Measurements from ENCODE around the gene MICU1. TPM values are rescaled to one million over a fixed set of nuclear protein-coding genes. Genes with fewer than 3 reads are reported as not detected.
"Not testable (repeated sequence)": the region's sequence is repeated elsewhere in the genome, so short reads cannot be mapped to it uniquely, and the experiment has no call there.

MICU1 gene
- total and polyA plus RNA-seq, 3 donors from 2014 or later, result 34.7 to 42.7 (median 38.9) TPM

DNA sequence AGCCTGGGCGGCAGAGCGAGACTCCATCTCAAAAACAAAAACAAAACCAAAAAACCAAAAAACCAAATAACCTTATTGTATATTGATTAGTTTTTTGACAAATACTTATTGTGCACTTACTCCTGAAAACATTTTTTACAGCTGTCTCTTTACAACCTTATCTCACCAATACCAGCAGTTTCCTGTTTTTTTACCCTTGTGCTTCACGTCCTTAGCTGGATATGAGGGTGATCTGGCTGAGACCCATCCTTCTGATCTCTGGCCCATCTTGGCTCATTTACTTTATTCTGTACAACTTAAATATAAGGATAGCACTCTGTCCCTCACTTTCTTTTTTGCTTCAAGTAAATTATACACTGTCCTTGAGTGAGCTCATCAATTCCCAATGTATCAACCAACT, 166.6 kb downstream of the MICU1 start:
- intact Hi-C loops (cut with DNase I; ENCODE audit: low total_unique reads), result no loop called here
- Histone ChIP-seq H3K27me3 (no peaks in the 10 kb centered on the region), H3K4me1 (no peaks in the 10 kb centered on the region), H3K27ac (no peak overlapping the region), H3K9me3 (no peaks in the 10 kb centered on the region), H3K4me3 (no peak overlapping the region), H3K36me3 (ENCODE audit: low read depth, missing control alignments) (no peaks in the 10 kb centered on the region)
- TF ChIP-seq, protein P1, sequence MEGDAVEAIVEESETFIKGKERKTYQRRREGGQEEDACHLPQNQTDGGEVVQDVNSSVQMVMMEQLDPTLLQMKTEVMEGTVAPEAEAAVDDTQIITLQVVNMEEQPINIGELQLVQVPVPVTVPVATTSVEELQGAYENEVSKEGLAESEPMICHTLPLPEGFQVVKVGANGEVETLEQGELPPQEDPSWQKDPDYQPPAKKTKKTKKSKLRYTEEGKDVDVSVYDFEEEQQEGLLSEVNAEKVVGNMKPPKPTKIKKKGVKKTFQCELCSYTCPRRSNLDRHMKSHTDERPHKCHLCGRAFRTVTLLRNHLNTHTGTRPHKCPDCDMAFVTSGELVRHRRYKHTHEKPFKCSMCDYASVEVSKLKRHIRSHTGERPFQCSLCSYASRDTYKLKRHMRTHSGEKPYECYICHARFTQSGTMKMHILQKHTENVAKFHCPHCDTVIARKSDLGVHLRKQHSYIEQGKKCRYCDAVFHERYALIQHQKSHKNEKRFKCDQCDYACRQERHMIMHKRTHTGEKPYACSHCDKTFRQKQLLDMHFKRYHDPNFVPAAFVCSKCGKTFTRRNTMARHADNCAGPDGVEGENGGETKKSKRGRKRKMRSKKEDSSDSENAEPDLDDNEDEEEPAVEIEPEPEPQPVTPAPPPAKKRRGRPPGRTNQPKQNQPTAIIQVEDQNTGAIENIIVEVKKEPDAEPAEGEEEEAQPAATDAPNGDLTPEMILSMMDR (IDR thresholded peaks at IDR 0.05), result no peak
- TF ChIP-seq POLR2A (IDR thresholded peaks at IDR 0.05), result no peak
- 77 to 86% methylated on average over 3 of the region's 3 CpGs for WGBS, 2 donors
- no peak for DNase-seq

GRCh38 chr10:72455889-72456595, 169.8 kb downstream of the MICU1 start:
- DNase-seq, result no peak

DNA sequence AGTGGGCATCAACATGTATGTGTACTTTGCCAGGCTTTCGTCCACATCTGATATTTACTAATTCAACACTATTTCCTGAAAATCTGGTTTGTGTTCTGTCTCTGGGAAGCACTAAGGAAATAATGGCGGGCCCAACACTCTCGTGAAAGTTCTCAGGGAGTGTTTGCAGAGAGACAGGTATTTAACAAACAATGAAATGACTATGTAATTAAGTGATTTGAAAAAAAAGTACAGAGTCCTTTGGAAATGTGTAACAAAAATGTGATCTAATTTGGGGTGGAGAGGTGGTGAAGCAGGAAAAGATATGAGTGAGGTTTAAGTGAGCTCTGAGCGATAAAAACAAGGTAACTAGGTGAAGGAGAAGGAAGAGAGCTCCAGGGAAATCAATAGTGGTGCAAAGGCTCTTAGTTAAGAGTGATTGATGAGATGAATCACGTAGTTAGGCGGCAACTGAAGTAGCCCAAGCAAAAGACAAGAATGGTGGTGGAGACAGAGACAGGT, 175.9 kb downstream of the MICU1 start:
- no peaks in the 10 kb centered on the region for H3K27me3 ChIP-seq
- no peak for DNase-seq
- H3K9me3 ChIP-seq, result no peaks in the 10 kb centered on the region
- no peaks in the 10 kb centered on the region for H3K4me1 ChIP-seq
- intact Hi-C loops (cut with DNase I; ENCODE audit: low total_unique reads), result no loop called here
- 85 to 94% methylated on average over 6 of the region's 6 CpGs for WGBS, 2 donors
- no peak overlapping the region for H3K27ac ChIP-seq
- H3K36me3 ChIP-seq (ENCODE audit: low read depth, missing control alignments), result no peaks in the 10 kb centered on the region
- H3K4me3 ChIP-seq, result no peak overlapping the region
- TF ChIP-seq, protein P1 (IDR thresholded peaks at IDR 0.05), result no peak
- TF ChIP-seq POLR2A (IDR thresholded peaks at IDR 0.05), result no peak

More at GRCh38 chr10:72455889-72456595, 169.8 kb downstream of the MICU1 start:
- TF ChIP-seq, protein P1 (IDR thresholded peaks at IDR 0.05), result no peak
- TF ChIP-seq POLR2A (IDR thresholded peaks at IDR 0.05), result no peak
- Histone ChIP-seq H3K9me3 (no peaks in the 10 kb centered on the region), H3K4me1 (no peaks in the 10 kb centered on the region), H3K4me3 (no peak overlapping the region), H3K27ac (no peak overlapping the region), H3K27me3 (no peaks in the 10 kb centered on the region), H3K36me3 (ENCODE audit: low read depth, missing control alignments) (no peaks in the 10 kb centered on the region)
- WGBS, 2 donors, result 47 to 59% methylated on average over 3 of the region's 3 CpGs
- intact Hi-C loops (cut with DNase I; ENCODE audit: low total_unique reads), result no loop called here

GRCh38 chr10:72445851-72446250, 180.0 kb downstream of the MICU1 start:
- no peak for TF ChIP-seq POLR2A (IDR thresholded peaks at IDR 0.05)
- TF ChIP-seq, protein P1 (IDR thresholded peaks at IDR 0.05), result no peak
- Histone ChIP-seq H3K36me3 (ENCODE audit: low read depth, missing control alignments) (no peaks in the 10 kb centered on the region), H3K9me3 (no peaks in the 10 kb centered on the region), H3K4me1 (no peaks in the 10 kb centered on the region), H3K4me3 (no peak overlapping the region), H3K27ac (no peak overlapping the region), H3K27me3 (no peaks in the 10 kb centered on the region)
- no peak for DNase-seq
- 90 to 93% methylated on average over 3 of the region's 3 CpGs for WGBS, 2 donors
- intact Hi-C loops (cut with DNase I; ENCODE audit: low total_unique reads), result no loop called here

GRCh38 chr10:72442969-72443368, 182.9 kb downstream of the MICU1 start:
- H3K4me3 ChIP-seq; intact Hi-C loops (cut with DNase I; ENCODE audit: low total_unique reads); H3K36me3 ChIP-seq (ENCODE audit: low read depth, missing control alignments); DNase-seq; H3K4me1 ChIP-seq; H3K27ac ChIP-seq; H3K27me3 ChIP-seq; H3K9me3 ChIP-seq: not testable (repeated sequence)
- WGBS, 2 donors, result 100% methylated on average over 2 to 3 of the region's 3 CpGs
